Cardiac septum (tissue), 1 donor: ENCODE measurements around the gene KCNE4. TPM values are rescaled to one million over a fixed set of nuclear protein-coding genes. Genes with fewer than 3 reads are reported as not detected.

Source experiments
- DNase-seq: peaks from one replicate; pipeline ENCODE4 v3.0.0-alpha.2; 2020; ENCODE audit warnings: low spot score
- intact Hi-C: fragments of 100-400 bp; cut with DNase I; formaldehyde crosslinking; loops from one replicate; pipeline ENCODE4 v1.14.0; 2022
- long read RNA-seq: library from polyadenylated mRNA; unstranded; transcript quantifications from one replicate; pipeline ENCODE4 v2.0.0, GENCODE V29; 2021
- total RNA-seq: library from RNA; stranded (reverse); fragmentation: NEBNext Ultra II Directional; extraction: Animal tissue kit (Norgen Biotek cat#: 25700); gene quantifications from one replicate; pipeline ENCODE4 v1.2.1, GENCODE V29; 2021
- donor health status: DM: no; HTN: no; CAD: no.

The KCNE4 gene
- total RNA-seq = 1.7 TPM
- long read RNA-seq, partial matches to known transcripts = 0 of 5 reads
- long read RNA-seq, other reads (novel, unspliced or antisense) = 4 of 5 reads

- intact Hi-C loops = loop anchor here (2.0 to 10.0 kb wide), 2 partner anchors 57 to 563 kb away; no protein-coding TSS in a partner anchor
- no peak for DNase-seq
These were observed at the start of gene KCNE4 for GRCh38 chr2:223051693-223052289. KCNE4 (plus strand) TSS chr2:223052190; CDS start chr2:223052831, 641 bp downstream.

GRCh38 chr2:223003191-223003590 lies 48.8 kb upstream of the KCNE4 start:
- intact Hi-C loops = no loop called here
- DNase-seq = no peak

GRCh38 chr2:223005496-223005895 lies 46.5 kb upstream of the KCNE4 start:
- intact Hi-C loops = no loop called here
- no peak for DNase-seq

- intact Hi-C loops = no loop called here
- DNase-seq = no peak
These were observed 44.5 kb upstream of the KCNE4 start for GRCh38 chr2:223007531-223007930.

- no peak for DNase-seq
- intact Hi-C loops = no loop called here
These were observed 43.8 kb upstream of the KCNE4 start for GRCh38 chr2:223008162-223008561.

GRCh38 chr2:223008956-223009355 lies 43.0 kb upstream of the KCNE4 start:
- intact Hi-C loops = no loop called here
- no peak for DNase-seq

GRCh38 chr2:223010641-223011040 lies 41.3 kb upstream of the KCNE4 start:
- DNase-seq = no peak
- intact Hi-C loops = no loop called here

- intact Hi-C loops = no loop called here
- DNase-seq = no peak
These were observed 39.7 kb upstream of the KCNE4 start for GRCh38 chr2:223012291-223012690.

GRCh38 chr2:223019390-223019930 lies 32.5 kb upstream of the KCNE4 start:
- DNase-seq = no peak
- intact Hi-C loops = no loop called here

GRCh38 chr2:223019987-223020717 lies 31.8 kb upstream of the KCNE4 start:
- intact Hi-C loops = no loop called here
- DNase-seq = no peak

- no peak for DNase-seq
- intact Hi-C loops = no loop called here
These were observed 30.9 kb upstream of the KCNE4 start for GRCh38 chr2:223020971-223021675.

GRCh38 chr2:223026357-223027110 lies 25.5 kb upstream of the KCNE4 start:
- no peak for DNase-seq
- intact Hi-C loops = no loop called here

GRCh38 chr2:223027442-223027841 lies 24.5 kb upstream of the KCNE4 start:
- no peak for DNase-seq
- intact Hi-C loops = no loop called here

GRCh38 chr2:223029287-223029686 lies 22.7 kb upstream of the KCNE4 start:
- intact Hi-C loops = no loop called here
- DNase-seq = no peak

- DNase-seq = no peak
- intact Hi-C loops = no loop called here
These were observed 19.5 kb upstream of the KCNE4 start for GRCh38 chr2:223032187-223033142.

GRCh38 chr2:223034221-223034975 lies 17.6 kb upstream of the KCNE4 start:
- DNase-seq = no peak
- intact Hi-C loops = no loop called here

GRCh38 chr2:223036790-223037444 lies 15.1 kb upstream of the KCNE4 start:
- intact Hi-C loops = no loop called here
- DNase-seq = no peak
